Astrocyte (in vitro differentiated cells and primary cell): ENCODE measurements around the gene TM9SF3. TPM values are rescaled to one million over a fixed set of nuclear protein-coding genes. Genes with fewer than 3 reads are reported as not detected.
A peak's percentile ranks its signal among the peaks of the same experiment; 100 is the strongest.

Source experiments
- DNase-seq: peaks from one replicate; pipeline ENCODE4 v3.0.0-alpha.2; 2010; ENCODE audit warnings: low read depth
- FAIRE-seq: peaks from 2 replicates; lab custom pipeline; 2011; peaks lifted over from hg19 to GRCh38; lab: Jason Lieb, UNC
- H2AFZ ChIP-seq: 2 replicates; pipeline ENCODE4 v1.6.0; 2012; ENCODE audit warnings: low read depth, low read length, inconsistent platforms
- H3K27ac ChIP-seq: 2 replicates; pipeline ENCODE4 v1.5.1; 2011; ENCODE audit warnings: low read depth, low read length, inconsistent platforms
- H3K27me3 ChIP-seq: 2 replicates; pipeline ENCODE4 v1.6.0; 2011; ENCODE audit warnings: low read length, inconsistent platforms; ENCODE audit not compliant: insufficient read depth
- H3K36me3 ChIP-seq: 2 replicates; pipeline ENCODE4 v1.5.1; 2011; ENCODE audit warnings: low read length, inconsistent platforms; ENCODE audit not compliant: insufficient read depth
- H3K4me1 ChIP-seq: 2 replicates; pipeline ENCODE4 v1.5.1; 2011; ENCODE audit warnings: low read length, inconsistent platforms; ENCODE audit not compliant: insufficient read depth
- H3K4me2 ChIP-seq: 2 replicates; pipeline ENCODE4 v1.6.0; 2012; ENCODE audit warnings: low read length, inconsistent platforms
- H3K4me3 ChIP-seq: 2 replicates; pipeline ENCODE4 v1.5.1; 2011; ENCODE audit warnings: low read depth, mild to moderate bottlenecking, low read length, inconsistent platforms; ENCODE audit not compliant: insufficient read depth
- H3K79me2 ChIP-seq: 2 replicates; pipeline ENCODE4 v1.6.0; 2012; ENCODE audit warnings: mild to moderate bottlenecking, low read length, inconsistent platforms; ENCODE audit not compliant: insufficient read depth
- H3K9ac ChIP-seq: 2 replicates; pipeline ENCODE4 v1.6.0; 2012; ENCODE audit warnings: mild to moderate bottlenecking, low read length, inconsistent platforms
- H3K9me3 ChIP-seq: 2 replicates; pipeline ENCODE4 v1.5.1; 2012; ENCODE audit warnings: low read depth, mild to moderate bottlenecking, low read length, inconsistent platforms; ENCODE audit not compliant: insufficient read depth
- H4K20me1 ChIP-seq: 2 replicates; pipeline ENCODE4 v1.6.0; 2012; ENCODE audit warnings: low read length, inconsistent platforms; ENCODE audit not compliant: insufficient read depth
- H3K27ac Mint-ChIP-seq: one replicate; pipeline ENCODE4 v1.8.0; 2021; ENCODE audit warnings: mild to moderate bottlenecking, mixed read lengths; ENCODE audit not compliant: unreplicated experiment
- H3K27me3 Mint-ChIP-seq: one replicate; pipeline ENCODE4 v1.8.0; 2021; ENCODE audit warnings: low read depth, mixed read lengths; ENCODE audit not compliant: unreplicated experiment
- H3K36me3 Mint-ChIP-seq: one replicate; pipeline ENCODE4 v1.8.0; 2021; ENCODE audit warnings: low read depth, mixed read lengths; ENCODE audit not compliant: unreplicated experiment
- H3K4me1 Mint-ChIP-seq: one replicate; pipeline ENCODE4 v1.8.0; 2021; ENCODE audit warnings: low read depth, mixed read lengths; ENCODE audit not compliant: unreplicated experiment
- H3K4me3 Mint-ChIP-seq: one replicate; pipeline ENCODE4 v1.8.0; 2021; ENCODE audit warnings: mild to moderate bottlenecking, moderate library complexity, mixed read lengths; ENCODE audit not compliant: unreplicated experiment
- H3K9me3 Mint-ChIP-seq: one replicate; pipeline ENCODE4 v1.8.0; 2021; ENCODE audit warnings: mild to moderate bottlenecking, mixed read lengths; ENCODE audit not compliant: unreplicated experiment
- CTCF ChIP-seq: IDR thresholded peaks from 2 replicates; pipeline ENCODE4 v1.5.1; 2011; ENCODE audit warnings: low read depth, mild to moderate bottlenecking, inconsistent platforms, low read length, moderate library complexity; ENCODE audit not compliant: insufficient read depth
- EZH2 ChIP-seq: IDR thresholded peaks from 2 replicates; pipeline ENCODE4 v1.6.1; 2012; ENCODE audit warnings: mild to moderate bottlenecking, low read length, inconsistent platforms; ENCODE audit not compliant: insufficient read depth
- total RNA-seq: library from RNA; stranded (reverse); gene quantifications from 2 replicates; pipeline ENCODE4 v1.2.1, GENCODE V29; 2021

The TM9SF3 gene
- total RNA-seq, 1 donor from 2014 or later: 200 TPM

DNA sequence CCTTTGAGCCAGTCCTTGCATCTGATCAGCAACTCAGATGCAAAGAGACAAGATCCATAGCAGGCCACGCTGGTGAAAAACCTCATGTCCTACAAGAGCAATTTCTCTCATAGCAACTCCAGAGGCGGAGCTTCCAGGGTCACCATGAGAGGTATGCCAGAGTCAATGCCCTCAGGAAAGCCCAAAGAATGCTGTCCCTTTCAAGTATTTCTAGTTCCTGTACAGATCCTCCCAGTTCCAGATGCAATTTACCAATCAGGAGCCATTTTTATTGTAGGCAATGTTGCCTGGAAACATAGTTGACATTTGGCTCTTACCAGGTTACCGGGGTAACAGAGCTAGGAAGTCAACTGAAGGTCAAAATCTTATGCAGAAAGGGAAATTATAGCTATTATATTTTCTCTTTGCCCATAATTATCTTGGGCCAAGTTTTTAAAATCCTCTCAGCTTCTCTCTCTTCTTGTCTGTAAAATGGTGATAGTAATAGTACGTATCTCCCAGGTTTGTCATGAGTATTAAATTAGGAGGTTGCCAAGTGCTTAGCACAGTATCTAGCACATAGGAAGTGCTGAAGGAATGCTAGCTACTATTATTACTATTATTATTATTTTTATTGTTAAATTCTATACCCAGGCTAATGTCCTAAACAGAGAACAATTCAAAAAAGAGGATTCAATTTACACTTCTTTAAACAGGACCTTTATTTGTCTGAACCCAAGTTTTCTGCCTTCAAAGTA, 46.3 kb upstream of the TM9SF3 start:
- H2AFZ ChIP-seq: no peak overlapping the region
- no peaks in the 10 kb centered on the region for H4K20me1 ChIP-seq
- DNase-seq (no peak), FAIRE-seq (no peak)
- peaks cover 4% of the 10 kb centered on the region for H3K36me3 Mint-ChIP-seq
- no peak overlapping the region for H3K27ac Mint-ChIP-seq
- H3K4me3 ChIP-seq: no peak overlapping the region
- no peaks in the 10 kb centered on the region for H3K9me3 ChIP-seq
- no peaks in the 10 kb centered on the region for H3K36me3 ChIP-seq
- H3K27ac ChIP-seq: no peak overlapping the region
- no peak overlapping the region for H3K4me3 Mint-ChIP-seq
- no peak overlapping the region for H3K4me2 ChIP-seq
- peaks cover 2% of the 10 kb centered on the region for H3K9me3 Mint-ChIP-seq
- no peak overlapping the region for H3K9ac ChIP-seq
- TF ChIP-seq EZH2 (no peak), CTCF (no peak)
- H3K79me2 ChIP-seq: no peaks in the 10 kb centered on the region
- H3K4me1 ChIP-seq: no peaks in the 10 kb centered on the region
- no peaks in the 10 kb centered on the region for H3K27me3 ChIP-seq
- peaks cover 2% of the 10 kb centered on the region for H3K27me3 Mint-ChIP-seq
- H3K4me1 Mint-ChIP-seq: peaks cover 7% of the 10 kb centered on the region

GRCh38 chr10:96627292-96627691, 40.5 kb upstream of the TM9SF3 start:
- Histone ChIP-seq H3K9ac (no peak overlapping the region), H3K9me3 (no peaks in the 10 kb centered on the region), H3K4me2 (no peak overlapping the region), H2AFZ (no peak overlapping the region), H3K36me3 (no peaks in the 10 kb centered on the region), H4K20me1 (no peaks in the 10 kb centered on the region), H3K27me3 (no peaks in the 10 kb centered on the region), H3K79me2 (no peaks in the 10 kb centered on the region), H3K4me1 (no peaks in the 10 kb centered on the region), H3K4me3 (no peak overlapping the region), H3K27ac (no peak overlapping the region)
- Mint-ChIP-seq H3K36me3 (peaks cover 7% of the 10 kb centered on the region), H3K27me3 (no peaks in the 10 kb centered on the region), H3K9me3 (no peaks in the 10 kb centered on the region), H3K4me3 (no peak overlapping the region), H3K4me1 (no peaks in the 10 kb centered on the region), H3K27ac (no peak overlapping the region)
- FAIRE-seq: no peak
- DNase-seq: no peak
- TF ChIP-seq EZH2 (no peak), CTCF (no peak)

DNA sequence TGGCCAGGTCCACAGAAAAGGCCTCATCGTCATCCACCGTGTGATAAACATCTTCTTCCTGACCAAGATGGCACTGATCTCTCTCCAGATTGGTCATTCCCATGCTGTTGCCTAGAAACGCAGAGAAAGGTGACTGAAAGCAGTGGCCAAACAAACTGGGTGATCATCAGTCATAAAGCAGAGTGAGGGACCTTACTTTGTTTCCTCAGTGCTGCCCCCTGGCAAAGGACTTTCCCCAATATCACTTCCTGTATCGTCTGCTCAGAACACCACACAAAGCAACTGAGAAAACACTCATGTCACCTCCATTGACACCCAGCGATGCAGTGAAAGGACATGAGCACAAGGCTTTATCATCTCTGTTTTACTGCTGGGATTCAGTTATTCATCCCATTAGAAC, 40.0 kb upstream of the TM9SF3 start:
- Mint-ChIP-seq H3K27me3 (no peaks in the 10 kb centered on the region), H3K9me3 (no peaks in the 10 kb centered on the region), H3K27ac (no peak overlapping the region), H3K36me3 (peaks cover 9% of the 10 kb centered on the region), H3K4me1 (no peaks in the 10 kb centered on the region), H3K4me3 (no peak overlapping the region)
- Histone ChIP-seq H3K79me2 (no peaks in the 10 kb centered on the region), H3K36me3 (no peaks in the 10 kb centered on the region), H3K27ac (no peak overlapping the region), H3K9me3 (no peaks in the 10 kb centered on the region), H3K9ac (no peak overlapping the region), H4K20me1 (no peaks in the 10 kb centered on the region), H3K4me1 (no peaks in the 10 kb centered on the region), H3K4me3 (no peak overlapping the region), H3K27me3 (no peaks in the 10 kb centered on the region), H2AFZ (no peak overlapping the region), H3K4me2 (no peak overlapping the region)
- DNase-seq (no peak), FAIRE-seq (no peak)
- peak; percentile 6 for TF ChIP-seq CTCF
- TF ChIP-seq EZH2: no peak
